Measurements from ENCODE around the gene CCT3. TPM values are rescaled to one million over a fixed set of nuclear protein-coding genes. Genes with fewer than 3 reads are reported as not detected.

The CCT3 gene
- total and polyA plus RNA-seq, 10 of the 15 experiments (the other 5 are each of a cell fraction or from before 2014, with no cell fraction given) = 319 to 585 (median 427) TPM

- Histone ChIP-seq H3K9ac (ENCODE audit: control insufficient read depth, insufficient read depth, low read length) (peak overlapping the region; percentile 89), H3K27me3 (replicated peaks in 1 of 2; ENCODE audit: control insufficient read depth in 2 of 2, insufficient read depth in 2 of 2, low read length in 1 of 2) (no peaks in the 10 kb centered on the region), H3K79me2 (ENCODE audit: control insufficient read depth, insufficient read depth, low read length) (peaks cover 52% of the 10 kb centered on the region), H3K9me3 (replicated peaks; ENCODE audit: control insufficient read depth, insufficient read depth, low read length) (no peaks in the 10 kb centered on the region), H3K4me2 (ENCODE audit: control insufficient read depth, insufficient read depth) (peak overlapping the region; percentile 74), H4K20me1 (ENCODE audit: control insufficient read depth, insufficient read depth) (no peaks in the 10 kb centered on the region), H3K36me3 (ENCODE audit: control insufficient read depth in 2 of 2, insufficient read depth in 2 of 2, low read length in 1 of 2) (peaks cover 7 to 25% of the 10 kb centered on the region in 2 experiments), H3K4me1 (ENCODE audit: control insufficient read depth, insufficient read depth, low read length) (peaks cover 15% of the 10 kb centered on the region; the same call in 1 of the 2 replicates), H3K27ac (ENCODE audit: control insufficient read depth, insufficient read depth) (peak overlapping the region; percentile 86), H3K4me3 (peak overlapping the region; percentile 94), H2AFZ (ENCODE audit: control insufficient read depth, low read depth, low read length) (peak overlapping the region; percentile 13)
- ChIA-PET POLR2A (interaction anchor here (0.6 to 2.8 kb wide), 16 partner anchors 9 to 424 kb away, joined by 3 to 13 read pairs (median 4); partner anchors contain the start of genes CCT3, PMF1, SLC25A44 and TSACC), RAD21 (ENCODE audit: unreplicated experiment) (interaction anchor here (1.0 to 2.6 kb wide), 12 partner anchors 37 to 175 kb away, joined by 3 to 16 read pairs (median 4); no protein-coding TSS in a partner anchor), SMC1A (ENCODE audit: uncharacterized antibody, unreplicated experiment) (interaction anchor here (0.5 to 4.7 kb wide), 25 partner anchors 8 to 421 kb away, joined by 3 to 39 read pairs (median 4); partner anchors contain the start of gene PMF1), CTCF (interaction anchor here (0.6 to 7.1 kb wide), 22 partner anchors 9 to 399 kb away, joined by 3 to 58 read pairs (median 4); partner anchors contain the start of genes CCT3, GLMP, SLC25A44 and TSACC)
- FAIRE-seq = no peak
- no peak for DNase-seq (ENCODE audit: low read depth, low spot score)
- intact Hi-C loops (cut with micrococcal nuclease; ENCODE audit: unreplicated experiment) (loop anchor here (10.0 kb wide), 1 partner anchor 187 kb away; no protein-coding TSS in a partner anchor), in situ Hi-C loops (cut with MboI) (no loop called here)
- peak; percentile 11 for ATAC-seq
- WGBS (ENCODE audit: insufficient coverage, insufficient replicate concordance, low lambda C conversion rate, missing lambda C conversion rate) = under 1% methylated on average over 19 of the region's 22 CpGs
- TSS peak; percentile 70 for BruUV-seq (replicated peaks)
- no peak for TF ChIP-seq RBBP5 (conservative IDR thresholded peaks at IDR 0.05)
- no peak for TF ChIP-seq SIN3A (IDR thresholded peaks at IDR 0.05; ENCODE audit: low read depth, low read length)
- no peak for TF ChIP-seq TARDBP (IDR thresholded peaks at IDR 0.05; ENCODE audit: borderline replicate concordance)
- no peak for TF ChIP-seq NFYA (IDR thresholded peaks at IDR 0.05; ENCODE audit: borderline replicate concordance, low read depth, low read length)
- TF ChIP-seq BHLHE40 (IDR thresholded peaks at IDR 0.05; ENCODE audit: borderline replicate concordance in 1 of 2, low read depth in 2 of 2, low read length in 1 of 2) = 0 out of 4 replicates have a peak, but pooled peaks of 1 of the 2 experiments have one; percentile 4
- TF ChIP-seq HCFC1 (IDR thresholded peaks at IDR 0.05; ENCODE audit: low read length) = no peak
- peak; percentile 48; the same call in 1 of the 2 replicates for TF ChIP-seq MTA2 (IDR thresholded peaks at IDR 0.05; ENCODE audit: low read depth)
- no peak for TF ChIP-seq FOS (IDR thresholded peaks at IDR 0.05; ENCODE audit: borderline replicate concordance, extremely low read depth, insufficient read length)
- no peak for TF ChIP-seq SMC3 (IDR thresholded peaks at IDR 0.05; ENCODE audit: borderline replicate concordance, low read length)
- no peak for TF ChIP-seq SIX5 (IDR thresholded peaks at IDR 0.05; ENCODE audit: low read depth, low read length, severe bottlenecking)
- no peak for TF ChIP-seq NFYB (IDR thresholded peaks at IDR 0.05; ENCODE audit: insufficient read depth, low read depth, low read length)
- TF ChIP-seq ZBTB33 (IDR thresholded peaks at IDR 0.05) = no peak
- TF ChIP-seq ZBTB11 (CRISPR knock-in tag; IDR thresholded peaks at IDR 0.05) = no peak
- no peak for TF ChIP-seq SPI1 (IDR thresholded peaks at IDR 0.05; ENCODE audit: borderline replicate concordance, insufficient read depth, low read depth, low read length)
- TF ChIP-seq SMAD1 (IDR thresholded peaks at IDR 0.05; ENCODE audit: low read depth, partially characterized antibody) = no peak
- no peak for TF ChIP-seq LARP7 (IDR thresholded peaks at IDR 0.05)
These were observed 56.2 kb downstream of the CCT3 start for GRCh38 chr1:156281693-156282478.

Measured in GM12878 (cell line).